HG02870 (cell line): ENCODE measurements around the gene DEGS1.
"Not testable (repeated sequence)": the region's sequence is repeated elsewhere in the genome, so short reads cannot be mapped to it uniquely, and the experiment has no call there.

ENCODE experiments used
- ATAC-seq: cut with Tn5 transposase; IDR thresholded peaks from one replicate; pipeline ENCODE4 v1.9.1; 2021; ENCODE audit warnings: mild to moderate bottlenecking, moderate library complexity; ENCODE audit not compliant: unreplicated experiment

Gene DEGS1

DNA sequence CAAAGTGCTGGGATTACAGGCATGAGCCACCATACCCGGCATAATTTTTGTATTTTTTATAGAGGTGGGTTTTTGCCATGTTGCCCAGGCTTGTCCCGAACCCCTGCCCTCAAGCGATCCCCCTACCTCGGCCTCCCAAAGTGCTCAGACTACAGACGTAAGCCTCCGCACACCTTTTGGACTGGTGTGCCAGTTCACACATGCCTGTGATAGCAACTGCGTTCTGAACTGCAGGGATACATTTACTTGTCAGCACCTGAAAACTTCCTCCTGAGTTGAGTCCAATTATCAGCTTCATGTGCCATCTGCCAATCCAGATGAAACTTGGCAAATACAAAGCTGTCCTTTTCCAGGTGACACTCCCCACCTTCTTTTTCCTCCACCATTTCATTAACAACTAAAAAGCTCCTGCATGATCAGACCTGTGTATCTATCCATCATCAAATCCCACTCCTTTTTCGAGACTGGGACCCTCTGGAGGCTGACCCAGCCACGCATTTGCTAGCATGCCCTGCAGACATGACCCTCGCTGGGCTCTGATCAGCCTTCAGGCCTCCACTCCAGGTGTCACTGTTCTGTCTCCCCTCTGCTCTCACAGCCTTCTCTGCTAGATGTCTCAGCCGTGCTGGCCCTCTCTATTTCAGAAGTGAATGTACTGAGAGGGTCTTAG is 2.1 kb upstream of the DEGS1 start:
- ATAC-seq: no peak

DNA sequence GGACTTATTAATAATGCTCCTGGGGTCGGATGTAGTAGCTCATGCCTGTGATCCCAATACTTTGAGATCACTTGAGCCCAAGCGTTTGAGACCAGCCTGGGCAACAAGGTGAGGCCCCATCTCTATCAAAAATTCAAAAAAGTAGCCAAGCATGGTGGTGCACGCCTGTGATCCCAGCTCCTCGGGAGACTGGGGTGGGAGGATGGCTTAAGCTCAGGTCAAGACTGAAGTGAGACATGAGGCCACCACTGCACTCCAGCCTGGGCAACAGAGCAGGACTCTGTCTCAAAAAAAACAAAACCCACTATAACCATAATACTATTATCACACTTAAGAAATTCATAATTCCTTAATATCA is 1.6 kb upstream of the DEGS1 start:
- ATAC-seq: no peak

DNA sequence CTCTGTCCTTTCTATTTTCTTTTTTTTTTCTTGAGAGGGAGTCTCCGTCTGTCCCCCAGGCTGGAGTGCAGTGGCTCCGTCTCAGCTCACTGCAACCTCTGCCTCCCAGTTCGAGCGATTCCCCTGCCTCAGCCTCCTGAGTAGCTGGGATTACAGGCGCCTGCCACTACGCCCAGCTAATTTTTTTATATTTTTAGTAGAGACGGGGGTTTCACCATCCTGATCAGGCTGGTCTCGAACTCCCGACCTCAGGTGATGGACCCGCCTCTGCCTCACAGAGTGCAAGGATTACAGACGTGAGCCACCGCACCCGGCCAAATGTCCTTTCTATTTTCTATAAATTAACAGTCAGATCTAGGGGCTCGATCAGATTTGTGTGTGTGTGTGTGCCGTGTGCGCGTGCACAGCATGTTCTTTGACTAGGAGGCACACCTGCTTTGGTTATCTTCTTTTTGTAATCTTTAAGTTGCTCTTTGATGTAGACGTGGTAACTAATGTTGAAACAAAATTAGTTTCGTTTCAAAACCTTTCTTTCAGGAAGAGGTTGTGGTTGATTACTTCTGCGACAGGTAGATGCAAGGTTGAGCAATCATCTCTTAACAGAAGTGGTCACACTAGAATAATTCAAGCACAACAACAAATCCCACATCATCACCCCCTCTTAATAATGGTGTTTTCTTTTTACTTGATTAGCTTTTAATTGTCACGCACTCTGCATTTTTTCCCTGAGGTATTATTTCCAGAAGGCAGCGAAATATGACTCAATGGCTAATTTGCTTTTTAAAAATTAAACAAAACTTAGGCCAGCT is 779 bp upstream of the DEGS1 start:
- peak; percentile 43 for ATAC-seq

DNA sequence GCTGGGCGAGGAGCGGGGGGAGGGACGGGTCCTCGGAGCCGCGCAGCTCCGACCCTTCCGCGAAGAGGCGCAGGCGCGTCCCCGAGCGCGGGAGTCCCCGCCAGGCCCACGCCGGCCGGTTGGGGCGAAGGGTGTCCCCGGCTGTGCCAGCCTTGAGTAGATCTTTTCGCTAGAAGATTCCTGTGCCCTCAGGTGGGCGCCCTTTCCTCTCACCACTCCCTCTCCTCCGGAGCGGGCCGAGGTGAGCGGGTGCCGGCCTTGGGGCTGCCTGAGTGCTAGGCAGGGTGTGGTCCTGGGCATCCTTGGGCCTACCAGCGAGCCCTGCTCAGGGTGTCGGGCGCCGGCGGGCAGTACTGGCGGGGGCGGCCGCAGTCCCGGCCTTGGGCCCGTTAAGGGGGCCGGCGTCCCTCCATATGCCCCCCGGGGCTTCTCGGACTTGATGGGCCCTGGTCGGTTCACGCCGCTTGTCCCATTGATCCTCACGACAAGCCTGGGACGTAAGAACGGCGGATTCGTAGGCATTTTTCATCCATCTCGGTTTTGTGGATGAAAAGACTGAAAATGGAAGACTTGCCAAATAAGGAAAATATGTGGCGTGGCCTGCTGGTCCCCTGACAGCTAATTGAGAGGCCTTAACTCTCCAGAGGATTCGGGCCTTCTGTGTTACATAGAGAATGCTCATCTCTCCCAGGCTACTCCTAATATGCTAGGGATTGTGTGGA is 712 bp downstream of the DEGS1 start:
- peak; percentile 32 for ATAC-seq

DNA sequence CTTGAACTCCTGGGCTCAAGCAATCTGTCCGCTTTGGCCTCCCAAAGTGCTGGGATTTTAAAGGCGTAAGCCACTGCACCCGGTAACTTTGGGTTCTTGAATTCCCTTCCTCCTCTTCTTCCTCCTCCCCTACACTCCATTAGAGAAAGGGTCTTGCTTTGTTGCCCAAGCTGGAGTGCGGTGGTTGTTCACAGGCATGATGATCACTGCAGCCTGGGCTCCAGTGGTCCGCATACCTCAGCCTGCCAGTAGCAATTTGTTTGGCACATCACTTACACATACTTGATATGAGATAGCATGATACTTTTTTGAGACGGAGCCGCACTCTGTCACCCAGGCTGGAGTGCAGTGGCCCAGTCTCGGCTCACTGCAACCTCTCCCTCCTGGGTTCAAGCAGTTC is 2.2 kb downstream of the DEGS1 start:
- no peak for ATAC-seq

DNA sequence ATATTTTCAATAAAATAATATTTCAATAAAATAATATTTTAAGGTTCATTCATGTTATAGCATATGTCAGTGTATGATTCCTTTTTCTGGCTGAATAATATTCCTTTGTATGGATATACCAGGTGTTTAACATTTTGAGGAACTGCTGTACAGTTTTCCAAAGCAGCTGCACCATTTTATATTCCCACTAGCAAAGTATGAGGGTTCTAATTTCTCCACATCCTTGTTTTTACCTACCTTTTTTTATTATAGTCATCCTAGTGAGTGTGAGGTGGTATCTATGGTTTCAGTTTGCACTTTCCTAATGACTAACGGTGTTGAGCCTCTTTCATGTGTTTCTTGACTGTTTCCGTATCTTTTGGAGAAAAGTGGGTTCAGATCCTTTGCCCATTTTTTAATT is 5.2 kb downstream of the DEGS1 start:
- no peak for ATAC-seq

DNA sequence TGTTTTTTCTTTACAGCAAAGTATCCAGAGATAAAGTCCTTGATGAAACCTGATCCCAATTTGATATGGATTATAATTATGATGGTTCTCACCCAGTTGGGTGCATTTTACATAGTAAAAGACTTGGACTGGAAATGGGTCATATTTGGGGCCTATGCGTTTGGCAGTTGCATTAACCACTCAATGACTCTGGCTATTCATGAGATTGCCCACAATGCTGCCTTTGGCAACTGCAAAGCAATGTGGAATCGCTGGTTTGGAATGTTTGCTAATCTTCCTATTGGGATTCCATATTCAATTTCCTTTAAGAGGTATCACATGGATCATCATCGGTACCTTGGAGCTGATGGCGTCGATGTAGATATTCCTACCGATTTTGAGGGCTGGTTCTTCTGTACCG is 6.5 kb downstream of the DEGS1 start:
- ATAC-seq: no peak

DNA sequence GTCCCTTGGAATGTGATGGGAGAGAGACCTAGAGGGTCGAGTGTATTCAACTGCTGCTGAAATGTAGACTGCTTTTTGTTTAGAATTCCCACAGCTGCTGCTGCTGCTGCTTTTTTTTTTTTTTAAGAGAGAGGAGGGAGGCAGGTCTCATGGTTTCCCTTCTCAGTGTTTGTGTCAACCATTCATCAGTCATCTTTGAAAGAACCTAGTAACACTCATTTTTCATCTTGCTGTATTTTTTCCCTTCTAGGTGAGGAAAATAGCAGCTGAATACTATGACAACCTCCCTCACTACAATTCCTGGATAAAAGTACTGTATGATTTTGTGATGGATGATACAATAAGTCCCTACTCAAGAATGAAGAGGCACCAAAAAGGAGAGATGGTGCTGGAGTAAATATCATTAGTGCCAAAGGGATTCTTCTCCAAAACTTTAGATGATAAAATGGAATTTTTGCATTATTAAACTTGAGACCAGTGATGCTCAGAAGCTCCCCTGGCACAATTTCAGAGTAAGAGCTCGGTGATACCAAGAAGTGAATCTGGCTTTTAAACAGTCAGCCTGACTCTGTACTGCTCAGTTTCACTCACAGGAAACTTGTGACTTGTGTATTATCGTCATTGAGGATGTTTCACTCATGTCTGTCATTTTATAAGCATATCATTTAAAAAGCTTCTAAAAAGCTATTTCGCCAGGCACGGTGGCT is 9.2 kb downstream of the DEGS1 start:
- peak; percentile 62 for ATAC-seq

DNA sequence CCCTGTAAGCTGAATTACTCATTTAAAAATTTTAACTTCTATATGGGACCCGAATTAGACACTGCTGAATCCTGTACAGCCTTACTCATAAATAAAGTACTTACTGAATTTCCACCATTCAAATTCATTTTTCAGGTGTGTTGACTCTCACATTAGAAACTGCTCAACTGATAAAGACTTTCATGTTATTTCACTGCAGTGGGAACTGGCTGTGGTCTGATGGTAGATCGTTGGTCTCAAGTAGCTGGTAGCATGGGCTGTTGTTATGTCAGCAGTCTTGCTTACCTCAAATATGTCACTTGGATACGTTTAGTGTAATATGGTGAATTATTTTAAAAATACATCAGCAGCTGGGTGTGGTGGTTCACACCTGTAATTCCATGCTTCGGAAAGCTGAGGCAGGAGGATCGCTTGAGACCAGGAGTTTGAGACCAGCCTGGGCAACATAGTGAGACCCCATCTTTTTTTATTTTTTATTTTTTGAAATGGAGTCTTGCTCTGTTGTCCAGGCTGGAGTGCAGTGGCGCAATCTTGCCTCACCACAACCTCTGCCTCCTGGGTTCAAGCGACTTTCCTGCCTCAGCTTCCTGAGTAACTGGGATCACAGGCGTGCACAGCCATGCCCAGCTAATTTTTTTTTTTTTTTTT is 10.4 kb downstream of the DEGS1 start:
- ATAC-seq: no peak

DNA sequence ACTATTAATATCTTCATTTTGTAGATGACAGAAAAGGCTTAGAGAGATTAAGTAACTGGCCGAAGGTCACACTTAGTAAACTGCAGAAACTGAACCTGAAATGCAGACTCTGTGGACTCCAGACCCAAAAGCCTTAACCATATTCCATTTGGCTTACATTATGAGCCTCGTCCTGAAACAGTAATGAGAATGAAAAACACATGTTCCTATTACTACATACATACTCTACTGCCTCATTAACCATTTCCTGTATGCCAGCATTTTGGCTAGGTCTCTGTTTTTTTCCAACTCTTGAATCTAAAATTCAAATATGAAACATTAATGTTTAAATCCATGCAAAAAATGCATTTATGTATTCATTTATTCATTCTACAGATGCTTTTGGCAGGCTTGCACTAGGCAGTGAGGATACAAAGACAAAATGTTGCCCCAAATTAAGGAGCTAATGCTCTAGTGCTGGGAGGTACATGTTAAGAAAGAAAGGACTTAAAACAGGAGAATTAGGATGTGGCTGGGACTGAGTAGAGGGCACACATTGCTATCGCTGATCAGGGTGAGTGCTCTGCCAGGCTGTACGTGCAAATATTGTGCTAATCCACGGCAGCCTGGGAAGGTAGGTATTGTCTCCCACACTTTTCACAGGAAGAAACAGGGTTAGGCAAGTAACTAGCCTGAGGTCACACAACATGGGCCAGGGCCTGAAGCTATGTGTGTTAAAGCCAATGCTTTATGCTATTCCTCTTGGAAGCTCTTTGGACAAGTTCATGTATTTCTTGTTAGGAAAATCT is 14.0 kb downstream of the DEGS1 start:
- no peak for ATAC-seq

DNA sequence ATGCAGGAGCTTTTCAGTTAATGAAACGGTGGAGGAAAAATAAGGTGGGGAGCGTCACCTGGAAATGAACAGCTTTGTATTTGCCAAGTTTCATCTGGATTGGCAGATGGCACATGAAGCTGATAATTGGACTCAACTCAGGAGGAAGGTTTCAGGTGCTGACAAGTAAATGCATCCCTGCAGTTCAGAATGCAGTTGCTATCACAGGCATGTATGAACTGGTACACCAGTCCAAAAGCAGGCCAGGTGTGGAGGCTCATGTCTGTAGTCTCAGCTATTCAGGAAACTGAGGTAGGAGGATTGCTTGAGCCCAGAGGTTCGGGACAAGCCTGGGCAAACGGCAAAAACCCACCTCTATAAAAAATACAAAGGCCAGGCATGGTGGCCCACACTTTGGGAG is 15.5 kb downstream of the DEGS1 start:
- ATAC-seq: no peak

DNA sequence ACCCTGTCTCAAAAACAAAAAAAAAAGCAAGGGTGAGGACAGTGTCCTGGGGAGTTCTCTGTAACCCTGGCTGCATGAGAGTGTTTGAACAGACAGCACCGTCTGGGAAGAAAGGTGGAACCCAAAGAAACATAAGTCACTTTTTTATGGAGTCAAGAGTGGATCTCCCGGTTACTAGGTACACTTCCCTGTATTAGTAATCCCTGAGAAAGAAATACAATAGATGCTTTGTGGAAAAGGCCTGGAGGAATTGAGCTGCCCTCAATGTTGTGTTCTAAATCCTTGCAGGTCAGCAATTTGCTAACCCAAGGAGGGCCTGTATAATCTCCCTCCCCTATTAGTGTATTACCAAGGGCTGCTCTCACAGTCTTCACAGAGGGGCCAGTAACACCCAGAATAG is 16.6 kb downstream of the DEGS1 start:
- no peak for ATAC-seq

DNA sequence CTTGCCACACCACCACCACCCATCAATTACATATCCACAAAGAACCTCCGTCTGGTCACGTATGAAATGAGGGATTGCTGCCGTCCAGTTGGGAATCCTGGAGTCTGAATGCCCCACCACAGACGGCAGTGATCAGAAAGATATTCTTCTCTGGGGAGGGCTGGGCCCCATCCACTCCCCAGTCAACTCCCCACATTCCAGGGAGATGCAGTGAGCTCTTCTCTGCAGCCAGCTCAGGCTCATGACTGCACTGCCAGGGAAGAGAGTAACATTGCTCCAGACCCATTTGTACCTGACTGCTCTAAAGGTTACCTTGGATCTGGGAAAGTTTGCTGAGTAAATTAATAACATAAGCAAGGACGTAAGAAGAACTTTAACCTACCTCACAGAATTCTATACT is 18.3 kb downstream of the DEGS1 start:
- ATAC-seq: no peak

DNA sequence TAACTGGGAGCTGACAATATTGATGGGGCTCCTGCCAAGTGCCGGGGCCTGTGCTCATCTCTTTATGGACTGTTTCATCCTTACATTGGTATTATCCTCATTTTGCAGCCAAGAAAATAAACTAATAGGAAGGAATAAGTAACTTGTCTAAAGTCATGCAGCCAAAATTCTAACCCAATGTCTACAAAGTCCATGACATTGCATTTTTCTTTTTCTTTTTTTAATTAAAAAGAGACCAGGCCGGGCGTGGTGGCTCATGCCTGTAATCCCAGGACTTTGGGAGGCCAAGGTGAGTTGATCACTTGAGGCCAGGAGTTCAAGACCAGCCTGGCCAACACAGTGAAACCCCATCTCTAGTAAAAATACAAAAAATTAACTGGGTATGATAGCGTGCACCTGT is 18.8 kb downstream of the DEGS1 start:
- ATAC-seq: no peak

DNA sequence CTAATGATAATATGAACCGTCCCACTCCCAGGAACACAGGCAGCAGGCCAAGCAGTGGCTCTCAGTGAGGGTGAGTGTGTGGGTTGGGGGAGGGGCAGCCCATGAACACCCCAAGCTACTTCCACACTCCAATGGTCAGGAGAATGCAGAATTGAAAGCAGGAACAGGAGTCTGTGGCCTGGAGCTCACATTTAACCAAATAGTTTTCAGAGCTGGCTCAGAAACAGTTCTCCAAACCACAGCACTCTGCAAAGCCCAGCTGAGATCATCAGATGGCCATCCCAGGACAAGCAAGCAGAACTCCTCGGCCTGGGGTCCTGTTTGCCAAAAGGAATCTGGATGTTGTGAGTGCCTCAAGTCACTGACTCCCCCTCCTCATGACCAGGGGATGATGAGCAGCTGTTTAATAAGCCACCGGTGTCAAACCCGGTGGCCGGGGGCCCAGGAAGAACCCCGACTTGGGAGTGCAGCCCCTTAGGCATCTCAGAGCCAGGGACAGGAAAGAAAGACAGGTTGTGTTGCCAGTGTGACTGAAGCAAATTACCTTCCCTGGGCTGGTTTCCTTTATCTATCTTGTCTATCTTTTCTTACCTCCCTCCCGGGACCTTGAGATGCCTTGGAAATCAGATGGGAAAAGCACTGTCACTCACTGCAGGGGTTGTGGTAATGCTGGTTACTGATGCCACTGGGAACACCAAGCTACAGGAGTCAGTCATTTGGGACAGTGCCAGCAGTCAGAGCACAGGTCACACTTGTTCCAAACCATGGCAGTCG is 20.4 kb downstream of the DEGS1 start:
- peak; percentile 69 for ATAC-seq

DNA sequence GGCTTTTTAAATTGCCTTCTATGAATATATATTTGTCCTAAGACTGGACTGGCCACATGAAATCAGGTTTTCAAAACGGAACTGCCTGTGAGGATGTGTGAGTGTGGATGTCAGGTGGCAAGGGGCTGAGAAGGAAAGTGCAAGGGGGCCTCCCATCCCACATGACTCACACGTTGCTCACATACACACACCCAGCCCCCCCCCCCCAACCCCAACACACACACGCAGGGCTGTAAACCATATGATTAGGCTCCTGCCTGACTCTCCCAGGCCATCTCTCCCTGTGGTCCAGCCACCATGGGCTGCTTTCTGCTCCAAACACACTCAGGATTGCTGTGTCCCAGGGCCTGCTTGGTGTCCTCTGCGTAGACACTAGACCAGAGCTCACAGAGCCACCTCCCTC is 22.4 kb downstream of the DEGS1 start:
- ATAC-seq: no peak

DNA sequence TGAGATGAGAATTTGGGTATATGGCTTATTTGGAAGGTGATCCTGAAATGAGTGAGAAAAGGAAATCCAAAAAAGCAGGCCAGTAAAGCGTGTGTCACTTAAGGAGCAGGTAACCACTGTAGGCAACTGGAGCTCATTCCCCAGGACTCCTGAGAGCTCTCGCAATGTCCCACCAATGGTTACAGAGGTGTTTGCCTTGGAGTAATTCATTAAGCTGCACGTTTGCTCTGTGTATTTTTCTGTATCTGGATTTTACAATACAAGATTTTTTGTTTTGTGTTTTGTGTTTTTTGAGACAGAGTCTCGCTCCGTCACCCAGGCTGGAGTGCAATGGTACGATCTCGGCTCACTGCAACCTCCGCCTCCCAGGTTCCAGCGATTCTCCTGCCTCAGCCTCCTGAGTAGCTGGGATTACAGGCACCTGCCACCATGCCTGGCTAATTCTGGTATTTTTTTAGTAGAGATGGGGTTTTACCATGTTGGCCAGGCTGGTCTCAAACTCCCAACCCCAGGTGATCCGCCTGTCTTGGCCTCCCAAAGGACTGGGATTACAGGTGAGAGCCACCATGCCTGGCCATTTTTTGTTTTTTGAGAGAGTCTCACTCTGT is 23.0 kb downstream of the DEGS1 start:
- not testable (repeated sequence) for ATAC-seq

DNA sequence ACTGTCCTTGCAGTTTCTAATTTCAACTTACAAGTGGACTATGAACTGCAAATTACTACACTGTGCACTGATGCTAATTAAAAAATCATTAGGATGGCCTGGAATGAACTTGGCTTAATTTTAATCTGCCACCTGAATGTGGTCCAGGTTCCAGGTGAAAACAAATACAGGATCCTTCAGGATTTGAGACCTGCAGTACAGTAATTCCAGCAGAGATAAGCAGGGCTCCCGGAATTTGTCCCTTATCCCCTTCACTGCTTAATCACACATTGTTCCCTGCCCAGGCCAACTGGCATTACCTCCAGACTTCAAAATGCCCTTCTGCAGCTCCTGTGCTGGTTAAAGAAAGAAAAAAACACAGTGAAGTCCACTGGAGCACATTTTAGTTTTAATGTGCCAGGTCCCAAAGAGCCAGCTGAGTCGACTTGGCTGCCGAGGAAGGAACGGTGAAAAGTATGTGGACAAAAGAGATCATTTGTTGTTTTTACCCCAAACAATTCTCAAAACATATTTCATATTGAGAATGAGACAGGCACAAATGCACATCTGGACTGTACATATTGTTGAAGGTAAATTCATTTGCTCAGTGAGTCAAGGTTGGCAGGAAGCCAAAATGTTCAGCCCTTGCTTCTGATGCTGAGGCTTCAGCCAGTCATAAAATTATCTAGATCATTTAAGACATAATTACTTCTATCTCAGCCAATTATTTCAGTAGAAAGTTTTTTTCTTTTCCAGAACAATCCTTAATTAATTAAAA is 28.3 kb downstream of the DEGS1 start:
- no peak for ATAC-seq
